Iris pigment epithelial cell (primary cell): ENCODE data around the gene ZNF630.
A peak's percentile ranks its signal among the peaks of the same experiment; 100 is the strongest.
"Not testable (repeated sequence)": the region's sequence is repeated elsewhere in the genome, so short reads cannot be mapped to it uniquely, and the experiment has no call there.

Experiments used
- DNase-seq: peaks from one replicate; pipeline ENCODE4 v3.0.0-alpha.2; 2011; ENCODE audit warnings: low read depth

ZNF630 gene

DNA sequence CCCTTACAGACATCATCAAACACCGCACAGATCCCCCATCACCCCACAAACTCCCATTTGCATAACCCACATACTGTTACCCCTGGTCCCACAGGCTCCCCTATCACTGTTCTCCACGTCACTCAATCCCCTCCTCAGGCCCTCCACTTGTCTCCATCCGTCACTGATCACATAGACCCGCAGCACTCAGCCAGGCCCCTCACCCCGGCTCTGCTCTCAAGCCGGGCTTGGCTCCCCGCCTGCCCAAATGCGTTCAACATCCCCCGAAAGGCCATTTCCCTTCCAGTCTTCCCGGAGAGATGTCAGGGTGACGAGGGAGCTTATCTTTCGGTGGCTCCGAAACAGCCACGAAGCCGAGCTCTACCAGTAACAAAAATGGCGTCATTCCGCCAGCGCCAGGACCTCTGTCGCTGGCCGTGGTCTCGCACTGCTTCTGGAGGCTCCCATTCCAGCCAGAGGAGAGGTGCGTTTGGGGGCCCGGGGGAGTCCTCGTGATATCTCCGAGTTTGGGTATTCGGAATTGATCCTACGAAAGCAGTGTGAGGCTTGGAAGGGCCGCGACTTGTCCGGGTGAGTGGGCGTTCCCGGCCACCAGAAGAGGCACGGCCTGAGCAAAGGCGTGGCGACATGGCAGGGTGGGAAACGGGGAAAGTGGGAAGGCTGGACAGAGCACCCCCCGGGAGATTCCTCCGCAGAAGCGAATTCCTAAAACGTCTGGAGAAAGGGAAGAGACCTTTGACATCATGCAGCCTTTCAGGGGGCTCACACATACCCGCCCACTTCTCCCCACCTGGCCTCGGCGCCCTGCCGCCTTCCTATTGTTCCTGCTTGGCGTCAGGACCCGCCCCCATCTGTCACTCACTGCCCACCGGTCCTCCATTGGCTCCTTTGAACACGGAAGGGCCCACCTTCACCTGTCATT, at the start of gene ZNF630:
ZNF630 (minus strand) TSS at position 577 of the 922 bp plus-strand sequence. CDS start 4,754 bp downstream, outside the sequence.
- DNase-seq: peak; percentile 62

DNA sequence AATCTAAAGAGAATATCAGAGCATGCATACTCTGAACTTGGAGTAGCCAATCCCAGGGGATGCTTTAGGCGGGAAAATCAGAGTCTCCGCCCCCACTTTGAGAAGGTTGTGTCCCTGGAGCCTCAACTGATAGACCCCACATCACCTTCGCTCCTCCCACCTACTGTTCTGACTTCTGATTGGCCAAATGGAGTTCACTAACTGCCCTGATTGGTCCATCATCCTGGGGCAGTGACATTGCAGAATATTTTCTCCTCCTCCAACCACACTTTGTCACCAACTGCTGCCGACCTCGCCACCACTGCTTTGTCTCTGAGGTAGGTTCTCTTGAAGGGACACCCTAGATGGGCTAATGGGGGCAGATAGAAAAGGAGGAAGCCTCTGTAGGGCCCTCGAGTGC, 36.3 kb upstream of the ZNF630 start:
- DNase-seq: no peak

DNA sequence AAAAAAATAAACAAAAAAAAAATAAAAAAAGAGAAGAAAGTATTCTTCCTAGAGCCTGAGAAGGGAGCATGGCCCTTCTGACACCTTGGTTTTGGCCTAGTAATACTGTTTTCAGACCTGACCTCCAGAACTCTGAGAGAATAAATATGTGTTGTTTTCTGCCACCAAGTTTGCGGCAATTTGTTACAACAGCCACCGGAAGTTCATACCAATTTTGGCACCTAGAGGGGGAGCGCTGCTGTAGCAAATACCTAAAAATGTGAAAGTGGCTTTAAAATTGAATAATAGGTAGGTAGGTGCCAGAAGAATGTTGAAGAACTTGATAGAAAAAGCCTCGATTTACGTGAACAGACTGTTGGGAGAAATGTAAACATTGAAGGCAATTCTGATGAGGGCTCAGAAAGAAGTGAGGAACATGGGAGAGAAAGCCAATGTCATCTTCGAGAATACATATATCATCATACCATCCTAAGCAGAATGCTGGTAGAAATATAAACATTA, 31.5 kb upstream of the ZNF630 start:
- DNase-seq: no peak

- no peak for DNase-seq
Observed at GRCh38 chrX:48101443-48101842, 30.0 kb upstream of the ZNF630 start.

DNA sequence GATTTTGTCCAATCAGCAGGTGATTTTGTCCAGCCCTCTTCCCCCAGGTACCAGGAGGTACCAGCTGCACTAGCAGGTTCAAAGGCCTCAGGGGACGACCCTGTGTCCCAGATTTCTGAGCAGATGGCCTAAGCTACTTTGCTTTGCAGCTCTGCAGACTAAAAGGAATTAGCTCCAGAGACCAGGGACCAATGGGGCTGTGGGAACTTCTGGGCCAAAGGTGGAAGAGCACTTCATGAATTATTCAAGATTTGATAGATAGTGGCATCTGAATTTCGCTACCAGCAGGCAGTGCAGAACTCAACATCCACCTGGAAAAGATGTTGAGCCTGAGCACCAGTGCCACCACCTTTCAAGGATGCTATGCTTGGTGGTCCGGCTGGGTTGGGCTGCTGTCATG, 21.1 kb upstream of the ZNF630 start:
- not testable (repeated sequence) for DNase-seq

- DNase-seq: peak; percentile 10
Observed at GRCh38 chrX:48090123-48090522, 18.7 kb upstream of the ZNF630 start.

DNA sequence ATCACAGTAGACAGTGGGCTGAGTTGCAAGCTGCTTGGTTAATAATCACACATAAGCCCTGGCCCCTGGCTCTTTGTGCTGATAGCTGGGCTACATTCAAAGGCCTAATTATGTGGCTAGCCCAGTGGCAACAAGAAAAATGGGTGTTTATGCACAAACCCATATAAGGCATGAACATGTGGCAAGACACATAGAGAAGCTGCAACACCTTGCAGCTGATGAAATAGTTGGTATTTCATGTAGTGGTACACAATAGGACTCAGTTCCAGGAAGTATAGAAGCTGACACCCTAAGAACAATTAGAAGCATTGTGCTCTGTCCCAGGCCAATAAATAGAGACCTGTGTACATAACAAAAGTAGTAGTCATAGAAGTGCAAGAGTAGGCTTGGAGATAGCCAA, 14.6 kb upstream of the ZNF630 start:
- no peak for DNase-seq

- no peak for DNase-seq
Observed at GRCh38 chrX:48083706-48084105, 12.3 kb upstream of the ZNF630 start.

GRCh38 chrX:48083212-48083611, 11.8 kb upstream of the ZNF630 start:
- DNase-seq: peak; percentile 42

- no peak for DNase-seq
Observed at GRCh38 chrX:48076343-48076742, 4.9 kb upstream of the ZNF630 start.

GRCh38 chrX:48071986-48072605, 656 bp upstream of the ZNF630 start:
- no peak for DNase-seq

DNA sequence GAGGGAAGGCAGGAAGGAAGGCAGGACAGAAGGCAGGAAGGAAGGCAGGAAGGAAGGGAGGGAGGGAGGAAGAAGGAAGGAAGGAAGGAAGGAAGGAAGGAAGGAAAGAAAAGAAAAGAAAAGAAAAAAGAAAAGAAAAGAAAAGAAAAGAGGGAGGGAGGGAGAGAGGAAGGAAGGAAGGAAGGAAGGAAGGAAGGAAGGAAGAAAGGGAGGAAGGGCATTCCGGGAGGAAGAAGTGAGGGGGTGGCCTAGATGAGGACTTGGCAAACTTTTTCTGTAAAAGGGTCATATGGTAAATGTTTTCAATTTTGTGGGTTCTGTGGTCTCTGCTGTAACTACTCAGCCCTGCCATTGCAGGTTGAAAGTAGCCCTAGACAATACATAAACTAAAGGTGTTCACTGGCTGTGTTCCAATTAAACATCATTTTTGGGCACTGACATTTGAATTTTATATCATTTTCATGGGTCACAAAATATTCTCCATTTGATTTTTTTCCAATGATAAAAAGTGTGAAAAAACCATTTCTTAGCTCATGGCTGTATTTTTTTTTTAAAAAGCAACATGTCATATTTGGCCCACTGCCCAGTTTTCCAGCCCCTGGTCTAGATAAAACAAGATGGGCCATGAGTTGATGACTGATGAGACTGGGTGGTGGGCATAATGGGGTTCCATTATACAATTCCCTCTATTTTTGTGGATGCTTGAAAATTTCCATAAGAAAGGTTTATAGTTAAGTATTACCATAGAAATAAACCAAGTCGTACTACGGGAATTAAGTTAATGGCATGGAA, 3.1 kb downstream of the ZNF630 start:
- no peak for DNase-seq

DNA sequence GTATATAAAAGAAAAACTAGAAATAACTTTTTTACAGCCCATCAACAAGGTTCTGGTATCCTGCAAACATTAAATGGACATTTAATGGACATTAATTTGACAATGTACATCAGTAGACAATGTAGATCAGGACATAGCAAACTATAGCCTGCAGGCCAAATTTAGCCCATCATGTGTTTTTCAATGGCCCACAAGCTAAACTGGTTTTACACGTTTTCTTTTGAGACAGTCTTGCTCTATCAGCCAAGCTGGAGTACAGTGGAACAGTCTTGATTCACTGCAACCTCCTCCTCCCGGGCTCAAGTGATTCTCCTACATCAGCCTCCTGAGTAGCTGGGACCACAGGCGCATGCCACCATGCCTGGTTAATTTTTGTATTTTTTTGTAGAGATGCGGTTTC, 7.2 kb downstream of the ZNF630 start:
- DNase-seq: no peak

DNA sequence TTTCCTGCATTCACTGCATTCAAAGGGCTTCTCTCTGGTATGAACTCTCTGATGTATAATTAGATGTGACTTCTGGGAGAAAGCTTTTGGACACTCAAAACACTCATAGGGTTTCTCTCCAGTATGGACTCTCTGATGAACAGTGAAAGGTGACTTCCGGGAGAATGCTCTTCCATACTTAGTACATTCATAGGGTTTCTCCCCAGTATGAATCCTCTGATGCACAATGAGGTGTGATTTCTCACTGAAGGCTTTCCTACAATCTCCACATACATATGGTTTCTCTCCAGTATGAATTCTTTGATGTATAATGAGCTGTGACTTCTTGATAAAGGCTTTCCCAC, 12.2 kb downstream of the ZNF630 start:
- DNase-seq: no peak

GRCh38 chrX:48058621-48059295, 12.7 kb downstream of the ZNF630 start:
- DNase-seq: no peak

GRCh38 chrX:48046846-48047245, 24.6 kb downstream of the ZNF630 start:
- DNase-seq: no peak

DNA sequence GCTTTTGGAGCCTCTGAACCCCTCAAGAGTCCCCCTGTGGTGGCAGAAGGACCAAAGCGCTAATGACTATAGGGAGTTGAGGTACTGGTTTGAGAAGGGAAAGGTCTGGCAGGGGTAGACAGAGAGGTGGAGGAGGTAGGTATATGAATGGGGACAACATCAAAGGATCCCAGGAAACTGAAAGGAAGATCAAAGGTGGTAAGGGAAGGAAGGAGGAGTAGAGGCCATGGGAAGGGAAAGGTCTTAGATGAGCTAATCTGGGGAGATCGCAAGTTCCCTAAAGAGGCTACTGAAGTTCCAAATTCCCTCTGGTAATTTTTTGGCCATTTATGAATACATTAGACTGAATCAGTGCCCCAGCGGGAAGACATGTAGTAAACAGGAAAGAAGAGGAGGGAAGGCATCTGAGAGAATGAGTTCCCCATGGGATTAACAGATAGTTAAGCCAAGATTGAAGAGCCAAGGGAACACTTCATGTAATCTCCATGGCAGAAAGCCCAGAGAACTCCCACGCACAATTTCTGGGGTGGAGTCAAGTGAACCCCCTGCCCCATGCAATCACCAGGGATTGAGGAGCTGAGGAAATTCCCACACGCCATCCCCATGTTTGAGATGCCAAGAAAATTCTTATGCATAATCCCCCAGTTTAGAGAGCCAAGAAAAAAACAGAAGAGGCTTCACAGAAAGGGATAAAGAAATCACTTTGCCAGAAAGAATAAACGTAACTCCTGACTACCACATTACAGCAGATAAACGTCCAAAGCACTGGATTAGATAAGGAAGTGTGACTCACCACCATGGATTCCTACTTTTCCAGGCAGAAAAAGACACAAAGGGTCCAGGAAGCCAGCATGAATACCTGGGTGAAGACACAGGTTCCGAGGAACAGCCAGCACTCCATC, 25.8 kb downstream of the ZNF630 start:
- peak; percentile 78 for DNase-seq

- no peak for DNase-seq
Observed at GRCh38 chrX:48043056-48043455, 28.4 kb downstream of the ZNF630 start.

DNA sequence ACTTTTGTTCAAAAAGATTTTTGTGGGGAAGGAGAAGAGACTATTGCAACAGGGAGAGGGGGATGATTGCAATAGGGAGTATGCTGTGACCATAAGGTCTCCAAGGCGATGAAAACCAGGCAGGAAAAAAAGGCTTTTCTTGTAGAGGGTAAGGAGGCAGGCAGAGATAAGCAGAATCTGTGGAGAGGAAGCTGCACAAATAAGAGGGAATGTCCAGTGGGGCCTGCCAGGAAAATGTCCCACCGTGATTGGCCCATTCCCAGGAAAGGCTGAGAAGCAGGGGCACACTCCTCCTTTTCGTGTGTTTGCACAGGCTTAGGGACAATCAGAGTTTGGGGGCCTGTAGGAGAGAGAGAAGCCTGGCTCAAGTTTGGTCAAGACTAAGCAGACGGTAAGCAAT, 35.5 kb downstream of the ZNF630 start:
- no peak for DNase-seq

DNA sequence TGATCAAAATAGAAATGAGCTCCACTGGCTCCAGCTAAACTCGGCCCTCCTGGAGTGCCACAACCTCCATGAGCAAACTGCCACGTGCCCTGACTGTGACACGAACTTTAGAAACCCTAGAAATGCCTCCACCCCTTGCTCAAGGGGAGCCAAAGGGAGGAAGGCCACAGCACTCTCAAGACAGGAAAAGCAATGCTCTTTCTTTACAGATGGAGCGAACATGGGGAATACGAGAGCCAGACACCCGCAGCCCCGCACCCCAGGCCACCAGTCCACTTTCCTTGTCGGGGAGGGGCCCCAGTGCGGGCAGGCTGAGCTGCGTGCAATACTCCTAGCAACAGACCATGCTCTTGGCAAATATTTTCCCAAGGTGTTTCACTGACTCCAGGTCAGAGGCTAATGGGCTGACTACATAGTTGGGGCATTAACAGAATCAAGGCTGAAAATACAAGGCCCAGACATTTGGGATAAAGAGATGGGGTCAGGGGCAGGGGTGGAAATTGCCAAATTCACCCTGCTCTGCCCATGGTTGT, 40.7 kb downstream of the ZNF630 start:
- DNase-seq: not testable (repeated sequence)

DNA sequence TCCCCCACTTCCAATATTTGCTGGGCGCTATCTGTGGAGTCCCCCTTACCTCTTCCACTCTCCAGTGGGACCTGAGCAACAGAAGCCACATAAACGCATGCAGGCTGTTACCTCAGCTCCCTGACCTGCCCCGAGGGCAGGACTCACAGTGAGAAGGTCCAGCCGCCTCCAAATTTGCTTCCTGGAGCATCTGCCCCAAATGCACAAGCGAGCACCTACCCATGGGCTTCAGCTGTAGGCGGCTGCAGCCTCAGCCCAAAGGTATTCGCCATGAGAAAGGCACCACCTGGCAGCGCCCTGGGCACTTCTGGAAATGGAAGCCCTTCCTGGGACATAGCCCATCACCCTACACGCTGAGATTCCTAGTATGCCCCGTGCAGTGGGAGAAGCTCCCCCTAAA, 41.2 kb downstream of the ZNF630 start:
- DNase-seq: no peak
